Activated gamma-delta T cell treated with Interleukin-2 at 50 U/mL for 16 hours (primary cell): ENCODE data around the gene SMYD4.
"Not testable (repeated sequence)": the region's sequence is repeated elsewhere in the genome, so short reads cannot be mapped to it uniquely, and the experiment has no call there.

ENCODE experiments used
- DNase-seq: peaks from one replicate; pipeline ENCODE4 v3.0.0-alpha.2; 2020

Gene SMYD4

GRCh38 chr17:1820528-1821252 is 9.0 kb downstream of the SMYD4 start:
- no peak for DNase-seq

DNA sequence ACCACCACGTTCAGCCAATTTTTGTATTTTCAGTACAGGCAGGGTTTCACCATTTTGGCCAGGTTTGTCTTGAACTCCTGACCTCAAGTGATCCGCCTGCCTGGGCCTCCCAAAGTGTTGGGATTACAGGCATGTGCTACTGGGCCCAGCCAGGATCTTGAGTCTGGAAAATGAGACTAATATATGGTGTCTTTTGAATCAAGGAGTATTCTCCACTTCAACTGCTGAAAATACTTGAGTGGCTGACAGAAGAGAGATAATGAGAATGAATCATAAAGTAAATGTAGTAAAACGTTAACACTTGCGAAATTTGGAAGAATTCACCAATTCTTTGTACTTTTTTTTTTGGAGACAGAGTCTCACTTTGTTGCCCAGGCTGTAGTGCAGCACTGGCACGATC is 16.6 kb downstream of the SMYD4 start:
- no peak for DNase-seq

- DNase-seq = no peak
Measured at GRCh38 chr17:1810450-1811103, 19.1 kb downstream of the SMYD4 start.

DNA sequence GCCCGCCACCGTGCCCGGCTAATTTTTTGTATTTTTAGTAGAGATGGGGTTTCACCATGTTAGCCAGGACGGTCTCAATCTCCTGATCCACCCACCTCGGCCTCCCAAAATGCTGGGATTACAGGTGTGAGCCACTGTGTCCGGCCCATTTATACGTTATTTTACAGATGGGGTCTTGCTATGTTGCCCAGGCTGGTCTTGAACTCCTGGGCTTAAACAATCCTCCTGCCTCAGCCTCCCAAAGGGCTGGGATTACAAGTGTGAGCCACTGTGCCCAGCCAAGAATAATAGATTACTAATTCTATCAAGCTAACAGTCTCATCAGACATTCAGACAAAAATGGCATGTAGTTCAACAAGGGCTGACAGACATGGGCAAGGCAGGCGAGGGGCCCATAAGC is 19.9 kb downstream of the SMYD4 start:
- DNase-seq = not testable (repeated sequence)

DNA sequence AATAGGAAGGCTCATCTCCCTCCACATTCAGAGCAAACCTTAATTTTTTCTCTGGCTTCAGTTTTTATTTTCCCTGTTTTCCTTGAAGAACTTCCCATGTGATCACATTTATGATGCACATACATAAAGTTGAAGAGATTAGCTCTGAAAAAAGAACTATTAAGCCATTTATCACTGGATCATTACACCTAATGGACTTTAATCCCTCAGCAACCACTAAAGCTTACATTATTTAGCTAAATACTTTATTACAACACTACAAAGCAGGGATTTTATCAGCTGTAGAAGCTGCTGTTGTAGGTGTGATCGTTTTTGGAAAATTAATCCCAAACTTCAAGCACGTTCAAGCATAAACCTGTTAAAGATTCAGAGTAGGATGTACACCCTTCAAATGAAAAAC is 21.1 kb downstream of the SMYD4 start:
- no peak for DNase-seq

DNA sequence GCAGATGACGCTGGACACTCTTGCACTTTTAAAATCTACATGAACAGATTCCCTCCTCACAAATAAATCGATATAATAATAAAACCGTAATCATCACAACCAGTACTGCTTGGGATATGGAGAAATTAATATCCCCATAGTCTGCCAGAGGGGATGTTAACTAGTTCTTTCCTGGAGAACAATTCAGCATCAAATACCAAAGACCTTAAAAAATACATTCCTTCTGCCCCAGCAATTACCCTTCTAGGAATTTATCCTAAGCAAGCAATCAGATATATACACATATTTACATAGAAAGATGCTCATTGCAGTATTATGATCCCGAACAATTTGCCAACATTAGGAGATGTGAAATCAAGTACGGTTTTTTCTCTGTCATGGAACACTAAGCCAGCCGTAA is 21.8 kb downstream of the SMYD4 start:
- no peak for DNase-seq

DNA sequence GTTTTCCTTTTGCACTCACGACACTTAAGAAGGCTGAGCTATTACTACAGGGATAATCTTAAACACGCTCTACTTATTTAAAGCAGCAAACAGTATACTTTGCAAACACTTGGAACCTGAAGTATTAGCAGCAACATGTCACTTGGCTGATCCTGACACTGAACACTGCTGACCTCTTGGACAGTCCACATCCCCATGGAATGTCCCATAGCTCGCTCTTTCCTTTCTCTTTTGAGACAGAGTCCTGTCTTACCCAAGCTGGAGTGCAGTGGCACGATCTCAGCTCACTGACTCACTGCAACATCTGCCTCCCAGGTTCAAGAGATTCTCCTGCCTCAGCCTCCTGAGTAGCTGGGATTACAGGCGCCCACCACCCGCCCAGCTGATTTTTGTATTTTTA is 26.4 kb downstream of the SMYD4 start:
- no peak for DNase-seq

DNA sequence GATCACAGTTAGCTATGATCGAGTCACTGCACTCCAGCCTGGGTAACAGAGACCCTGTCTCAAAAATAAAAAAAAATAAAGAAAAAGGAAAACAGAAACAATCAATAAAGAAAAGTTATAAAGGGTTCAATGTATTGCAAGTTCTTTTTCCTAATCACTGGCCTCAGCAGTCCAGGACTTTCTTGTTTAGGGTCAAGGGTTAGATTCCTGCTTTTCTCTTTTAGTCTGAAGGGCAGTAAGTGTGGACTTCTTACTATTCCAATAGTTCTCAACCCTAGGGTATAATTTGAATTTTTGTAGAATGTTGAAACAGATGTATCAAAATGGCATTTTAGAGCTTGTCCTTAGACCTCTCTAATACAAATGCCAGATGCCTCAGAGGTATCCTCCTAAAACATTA is 27.3 kb downstream of the SMYD4 start:
- no peak for DNase-seq

DNA sequence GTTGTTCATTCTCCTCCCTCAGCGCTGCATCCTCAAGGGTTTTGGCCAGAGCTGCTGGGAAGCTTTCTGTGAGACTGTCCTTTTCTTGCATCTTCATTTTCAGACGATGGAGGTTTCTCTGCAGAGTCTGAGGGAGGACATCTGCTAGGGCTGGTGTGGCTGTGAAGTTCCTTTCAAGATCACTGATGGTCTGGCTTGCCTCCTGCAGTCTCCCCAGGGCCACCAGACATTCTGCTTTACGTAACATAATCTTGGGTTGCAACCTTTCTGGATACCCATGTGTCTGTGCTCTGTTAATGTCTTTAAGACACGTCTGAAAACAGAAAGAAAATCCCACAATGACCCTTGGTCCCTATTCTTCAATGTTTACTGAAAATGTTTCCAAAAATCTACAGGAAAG is 29.0 kb downstream of the SMYD4 start:
- no peak for DNase-seq

DNA sequence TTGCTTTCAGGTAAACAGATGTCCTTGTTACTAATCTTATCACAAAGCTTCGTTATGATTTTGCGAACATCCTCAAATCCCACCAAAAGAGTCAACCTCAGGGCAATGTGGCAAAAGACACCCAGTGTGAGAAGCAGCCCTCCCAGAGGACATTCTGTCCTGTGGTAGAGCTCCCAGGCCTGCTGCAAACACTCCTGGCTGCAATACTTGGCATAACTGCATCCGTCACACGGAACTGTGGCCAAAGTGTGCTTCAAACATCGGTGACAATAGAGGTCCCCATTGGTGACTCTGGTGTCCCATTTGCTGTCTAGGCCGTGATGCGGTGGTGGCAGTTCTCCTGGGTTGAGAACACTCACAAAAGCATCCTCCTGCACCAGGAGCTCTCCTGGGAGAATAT is 29.5 kb downstream of the SMYD4 start:
- no peak for DNase-seq

GRCh38 chr17:1797846-1798245 is 31.9 kb downstream of the SMYD4 start:
- not testable (repeated sequence) for DNase-seq

DNA sequence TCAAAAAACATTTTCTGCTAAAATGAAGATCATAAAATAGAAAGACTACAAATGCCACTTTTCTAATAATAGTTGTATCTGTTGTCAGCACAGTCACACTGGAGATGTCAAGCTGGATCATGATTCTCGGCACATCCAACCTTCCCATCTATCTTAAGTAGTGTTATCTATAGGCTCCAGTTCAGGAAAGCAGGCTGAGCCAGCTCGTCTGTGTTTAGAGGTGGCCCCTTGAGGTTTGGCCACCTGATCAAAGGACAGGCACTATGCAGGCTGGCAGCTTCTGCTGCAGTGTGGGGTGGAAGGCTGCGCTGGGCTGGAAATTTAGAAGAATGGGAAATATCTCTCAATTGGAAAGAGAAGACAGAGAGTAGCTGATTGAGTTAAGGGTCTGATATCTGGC is 32.4 kb downstream of the SMYD4 start:
- no peak for DNase-seq

DNA sequence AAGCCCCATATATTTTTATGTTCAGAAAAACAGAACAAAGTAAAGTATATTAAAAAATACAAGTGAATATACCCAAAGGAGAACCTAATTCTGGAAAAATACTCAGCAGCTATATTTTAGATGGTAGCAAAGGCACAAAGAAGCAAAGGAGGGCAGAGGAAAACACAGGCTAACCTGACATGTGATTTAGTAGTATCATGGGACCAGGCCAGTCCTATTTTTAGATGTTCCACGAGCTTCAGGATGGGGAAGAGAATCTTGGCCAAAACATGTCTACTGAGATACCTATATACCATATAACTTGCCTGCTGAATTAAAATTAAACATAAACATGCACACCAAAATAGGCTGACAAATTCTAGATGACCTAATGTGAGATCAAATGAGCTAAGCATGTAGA is 32.9 kb downstream of the SMYD4 start:
- DNase-seq = no peak

DNA sequence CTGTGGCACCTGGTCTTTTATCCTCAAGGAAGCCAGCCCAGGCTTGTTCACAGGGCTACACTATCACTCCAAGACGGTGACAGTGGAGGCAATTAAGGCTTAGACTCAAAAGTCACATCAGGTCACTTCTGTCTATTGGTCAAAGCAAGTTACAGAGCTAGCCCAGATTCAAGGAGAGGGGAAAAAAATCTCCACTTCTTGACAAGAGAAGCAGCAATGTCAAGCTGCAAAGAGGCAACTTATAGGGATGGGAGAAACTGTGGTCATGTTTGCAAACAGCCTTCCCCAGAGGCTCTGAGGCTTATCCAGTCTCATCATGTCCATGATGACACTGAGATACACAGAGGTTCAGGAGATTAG is 36.3 kb downstream of the SMYD4 start:
- DNase-seq = no peak

DNA sequence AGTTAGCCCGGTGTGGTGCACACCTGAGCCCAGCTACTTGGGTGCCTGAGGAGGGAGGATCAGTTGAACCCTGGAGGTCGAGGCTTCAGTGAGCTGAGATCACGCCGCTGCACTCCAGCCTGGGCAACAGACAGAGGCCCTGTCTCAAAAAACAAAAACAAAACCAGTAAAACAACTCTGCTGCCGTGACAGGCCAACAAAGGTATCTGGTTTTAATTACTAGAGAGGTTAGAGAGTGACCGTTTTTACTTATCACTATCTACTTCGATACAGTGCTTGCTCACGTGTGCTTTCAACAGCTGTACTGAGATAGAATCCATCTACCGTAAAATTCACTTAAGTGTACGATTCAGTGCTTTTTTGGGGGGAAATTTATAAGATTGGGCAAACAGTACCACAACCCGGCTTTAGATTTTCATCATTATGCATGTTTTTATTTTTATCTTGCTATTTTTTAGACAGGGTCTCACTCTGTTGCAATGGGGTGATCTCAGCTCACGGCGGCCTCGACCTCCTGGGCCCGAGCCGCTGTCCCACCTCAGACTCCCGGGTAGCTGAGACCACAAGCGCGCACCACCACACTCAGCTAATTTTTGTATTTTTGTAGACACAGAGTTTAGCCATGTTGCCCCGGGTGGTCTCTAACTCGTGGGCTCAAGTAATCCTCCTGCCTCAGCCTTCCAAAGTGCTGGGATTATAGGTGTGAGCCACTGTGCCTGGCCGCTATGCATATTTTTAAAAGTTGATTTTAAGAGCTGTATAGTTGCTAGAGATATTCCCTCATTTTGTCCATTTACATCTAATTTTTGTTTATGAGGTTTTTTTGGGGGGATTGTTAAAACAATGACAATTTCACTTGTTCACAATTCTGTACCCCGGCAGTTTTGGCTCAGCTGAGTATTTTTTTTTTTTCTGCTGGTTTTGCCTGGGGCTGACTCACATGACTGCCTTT is 36.9 kb downstream of the SMYD4 start:
- no peak for DNase-seq

GRCh38 chr17:1789936-1790335 is 39.8 kb downstream of the SMYD4 start:
- DNase-seq = no peak

GRCh38 chr17:1787301-1787902 is 42.3 kb downstream of the SMYD4 start:
- DNase-seq = no peak

DNA sequence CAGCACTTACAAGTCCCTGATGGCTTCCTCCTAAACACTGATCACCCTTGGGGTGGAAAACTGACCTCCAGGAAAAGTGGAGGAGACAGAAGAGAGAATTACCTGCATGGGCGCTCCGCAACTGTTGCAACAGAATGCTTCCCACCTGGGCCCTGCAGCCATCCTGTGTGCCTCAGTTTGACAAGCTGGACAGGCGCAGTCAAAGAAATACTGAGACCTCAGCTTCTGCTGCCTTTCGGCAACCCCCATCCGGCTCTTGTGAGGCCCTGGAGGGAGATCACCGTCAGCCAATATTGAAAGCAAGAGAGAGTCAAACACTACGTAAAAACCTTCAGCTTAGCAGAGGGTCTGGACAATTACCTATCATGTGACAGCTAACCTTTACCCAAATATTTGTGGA is 43.0 kb downstream of the SMYD4 start:
- no peak for DNase-seq

DNA sequence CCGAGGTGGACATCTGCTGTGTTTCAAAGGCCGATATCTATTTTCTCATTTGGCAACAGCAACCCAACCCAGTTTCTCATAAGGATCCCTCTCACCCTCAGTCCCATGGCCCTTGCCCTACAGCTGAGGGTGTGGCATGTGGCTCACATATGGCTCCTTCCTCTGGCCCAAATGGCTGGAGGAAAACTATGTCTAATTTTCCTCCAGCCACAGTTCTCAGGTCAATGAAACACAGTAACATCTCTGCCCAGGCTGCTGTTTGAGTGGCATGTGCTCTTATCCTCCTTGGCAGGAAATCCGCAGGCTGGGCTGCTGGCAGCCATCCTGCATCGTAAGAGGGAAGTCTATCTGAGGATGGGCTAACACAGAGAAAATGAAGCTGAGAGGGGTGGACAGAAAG is 43.8 kb downstream of the SMYD4 start:
- no peak for DNase-seq

GRCh38 chr17:1783834-1784611 is 45.7 kb downstream of the SMYD4 start:
- no peak for DNase-seq

GRCh38 chr17:1783271-1783670 is 46.4 kb downstream of the SMYD4 start:
- no peak for DNase-seq

GRCh38 chr17:1782171-1782567 is 47.5 kb downstream of the SMYD4 start:
- no peak for DNase-seq
